GM19239 (cell line): ENCODE data around the gene MATN4.

Experiments used
- DNase-seq: peaks from one replicate; pipeline ENCODE4 v3.0.0; 2011; ENCODE audit warnings: low spot score; ENCODE audit not compliant: insufficient read length
- FAIRE-seq: peaks from 2 replicates; lab custom pipeline; 2011; peaks lifted over from hg19 to GRCh38; lab: Jason Lieb, UNC

MATN4 gene

DNA sequence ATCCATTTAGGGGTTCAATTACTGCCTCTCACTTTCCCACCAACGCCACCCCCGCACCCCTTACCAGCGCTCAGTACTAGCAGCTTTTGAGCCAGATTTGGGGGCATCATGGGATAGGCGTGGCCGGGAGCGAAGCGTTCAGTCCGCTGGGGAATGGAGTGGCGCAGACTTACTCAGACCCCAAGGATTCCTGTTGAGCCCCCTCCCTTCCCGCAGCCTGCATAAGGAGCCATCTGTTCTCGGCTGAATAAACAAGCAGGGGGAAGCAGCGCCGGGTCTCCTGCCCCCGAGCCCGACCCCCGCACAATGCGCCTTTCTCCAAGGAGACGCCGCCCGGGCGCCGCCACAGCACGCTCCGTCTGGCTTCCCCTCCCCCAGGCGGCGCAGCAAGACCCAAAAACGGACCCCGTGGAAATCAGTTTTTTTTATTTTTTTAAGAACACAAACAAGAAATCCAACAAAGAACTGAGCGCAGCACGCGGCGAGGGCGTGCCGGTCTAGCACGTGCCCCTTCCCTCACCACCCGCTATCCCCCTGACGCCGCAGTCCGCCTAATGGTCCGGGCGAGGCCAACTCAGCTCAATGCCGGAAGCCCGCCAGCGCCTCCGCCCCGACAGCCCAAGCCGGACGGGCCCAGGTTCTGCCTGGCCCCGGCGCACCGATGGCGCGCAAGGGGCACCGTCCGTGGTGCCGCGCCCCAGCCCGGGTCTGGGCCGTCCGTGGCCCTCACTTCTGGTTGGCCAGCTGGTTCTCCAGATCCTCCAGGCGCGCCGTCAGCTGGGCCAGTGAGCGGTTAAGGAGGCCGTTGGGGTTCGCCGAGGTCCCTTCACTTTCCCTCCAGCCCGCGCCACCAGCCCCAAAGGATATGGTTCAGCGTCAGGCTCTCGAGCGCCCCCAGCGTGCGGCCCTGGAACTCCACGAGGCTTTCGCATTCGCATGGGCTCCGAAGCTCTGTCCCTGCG is 14.8 kb downstream of the MATN4 start:
- DNase-seq (peak; percentile 86), FAIRE-seq (no peak)

DNA sequence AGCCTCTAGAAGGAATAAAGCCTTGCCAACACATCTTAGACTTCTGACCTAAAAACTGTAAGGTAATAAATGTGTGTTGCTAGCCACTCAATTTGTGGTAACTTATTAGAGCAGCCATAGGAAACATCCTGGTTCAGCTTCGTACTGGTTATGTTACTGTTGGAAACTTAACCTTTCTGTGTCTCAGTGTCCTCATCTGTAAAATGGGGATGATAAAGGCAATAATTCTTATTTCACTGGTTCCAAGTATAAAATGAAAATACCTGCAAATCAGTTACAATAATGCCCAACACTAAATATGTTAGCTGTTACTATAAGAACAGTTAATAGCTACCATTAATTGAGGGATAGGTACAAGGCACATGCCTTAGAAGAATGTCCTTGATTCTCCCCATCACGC is 15.8 kb downstream of the MATN4 start:
- DNase-seq (no peak), FAIRE-seq (no peak)

DNA sequence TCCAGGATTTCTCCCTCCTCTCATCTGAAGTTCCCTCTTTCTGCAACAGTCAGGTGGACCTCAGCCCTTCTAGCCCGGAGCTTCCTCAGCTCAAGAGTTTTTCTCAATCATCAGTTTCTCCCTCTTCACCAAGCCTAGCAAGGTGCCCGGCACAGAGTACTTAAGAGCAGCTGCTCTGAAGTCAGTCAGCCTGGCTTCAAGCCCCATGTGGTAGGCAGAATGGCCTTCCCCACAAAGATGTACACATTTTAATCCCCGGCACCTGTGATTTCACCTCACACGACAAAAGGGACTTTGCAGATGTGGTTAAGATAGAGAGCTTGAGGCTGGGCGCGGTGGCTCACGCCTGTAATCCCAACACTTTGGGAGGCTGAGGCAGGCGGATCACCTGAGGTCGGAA is 16.6 kb downstream of the MATN4 start:
- no peak for DNase-seq
- no peak for FAIRE-seq

DNA sequence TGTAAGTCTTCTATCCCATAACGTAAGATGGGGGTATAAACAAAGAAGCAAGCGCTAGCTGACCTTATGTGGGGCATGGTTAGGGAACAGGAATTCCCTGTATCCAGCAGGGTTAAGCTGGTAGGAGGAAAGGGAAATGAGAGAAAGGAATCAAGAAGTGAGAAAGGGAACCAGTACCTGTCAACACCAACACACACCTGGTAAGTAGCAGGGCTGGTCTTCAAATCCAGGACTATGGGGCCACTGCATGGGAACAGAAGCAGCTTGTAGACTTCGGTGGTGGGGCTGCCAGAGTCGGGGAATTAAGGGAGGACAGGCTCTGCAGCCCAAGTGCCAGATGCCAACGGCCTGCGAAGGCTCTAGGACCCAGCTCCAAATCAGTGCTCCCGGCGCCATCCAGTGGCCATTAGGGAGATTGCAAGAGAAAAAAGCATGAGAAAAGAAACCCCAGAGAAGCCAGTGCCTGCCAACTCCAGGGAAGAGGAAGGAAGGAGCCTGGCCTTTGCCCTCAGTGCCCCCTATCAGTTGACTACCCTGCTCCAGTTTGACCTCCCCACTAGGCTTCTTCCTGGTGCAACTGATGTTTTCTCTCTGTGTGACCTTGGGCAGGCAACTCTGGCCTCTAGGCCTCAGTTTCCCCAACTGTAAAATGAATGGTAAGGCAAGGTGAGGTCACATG is 17.3 kb downstream of the MATN4 start:
- DNase-seq = peak; percentile 77
- peak; percentile 74 for FAIRE-seq

DNA sequence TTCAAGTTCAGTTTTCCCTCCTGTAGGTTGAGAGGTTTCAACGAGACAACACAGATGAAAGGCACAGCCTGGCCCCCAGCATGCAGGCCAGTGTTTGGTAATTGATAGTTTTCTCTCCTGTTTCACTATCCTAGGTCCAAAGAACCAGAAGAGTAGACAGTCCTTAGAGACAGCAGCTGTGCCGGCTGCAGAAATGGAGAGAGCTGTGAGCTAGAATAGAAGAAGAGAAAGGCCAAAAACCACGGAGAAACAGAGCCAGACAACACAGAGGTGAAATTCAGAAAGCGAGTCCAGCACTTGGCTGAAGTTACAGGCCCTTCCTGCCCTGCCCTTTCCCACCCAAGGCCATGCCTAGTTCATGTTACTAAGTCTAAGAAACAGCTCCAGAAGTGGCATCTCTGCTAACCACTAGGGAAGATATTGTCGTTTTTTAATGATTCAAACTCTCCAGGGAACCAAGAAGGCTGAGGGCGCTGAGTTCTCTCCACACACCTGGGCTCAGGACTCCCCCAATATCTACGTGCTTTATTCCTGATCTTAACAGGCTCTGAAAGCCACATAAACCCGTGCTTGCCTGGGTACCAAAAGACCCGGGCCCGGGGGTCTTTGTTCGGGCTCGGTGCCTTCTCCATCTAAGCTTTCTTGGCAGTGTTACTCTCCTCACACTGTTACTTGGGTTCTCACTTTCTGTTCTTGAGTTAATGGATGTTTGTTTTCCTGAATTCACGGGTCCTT is 18.0 kb downstream of the MATN4 start:
- DNase-seq = no peak
- no peak for FAIRE-seq

DNA sequence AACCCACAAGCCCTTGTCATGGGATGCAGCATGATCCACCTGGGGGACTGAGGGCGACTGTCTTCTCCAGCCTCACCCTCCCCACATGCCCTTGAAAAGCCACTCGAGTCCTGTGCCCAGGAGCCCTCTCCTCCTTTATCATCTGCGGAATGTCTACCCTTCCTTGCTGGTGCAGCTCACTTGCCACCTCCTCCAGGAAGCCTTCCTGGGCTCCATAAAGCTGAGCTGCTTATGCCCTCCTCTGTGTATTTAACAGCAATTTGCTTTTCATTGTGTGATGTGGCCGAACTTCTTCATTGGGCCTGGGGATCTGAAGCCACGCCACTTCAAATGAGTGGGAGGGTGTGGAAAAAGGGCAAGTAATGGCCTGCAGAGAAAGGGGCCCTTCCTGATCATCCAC is 19.2 kb downstream of the MATN4 start:
- FAIRE-seq (no peak), DNase-seq (no peak)

DNA sequence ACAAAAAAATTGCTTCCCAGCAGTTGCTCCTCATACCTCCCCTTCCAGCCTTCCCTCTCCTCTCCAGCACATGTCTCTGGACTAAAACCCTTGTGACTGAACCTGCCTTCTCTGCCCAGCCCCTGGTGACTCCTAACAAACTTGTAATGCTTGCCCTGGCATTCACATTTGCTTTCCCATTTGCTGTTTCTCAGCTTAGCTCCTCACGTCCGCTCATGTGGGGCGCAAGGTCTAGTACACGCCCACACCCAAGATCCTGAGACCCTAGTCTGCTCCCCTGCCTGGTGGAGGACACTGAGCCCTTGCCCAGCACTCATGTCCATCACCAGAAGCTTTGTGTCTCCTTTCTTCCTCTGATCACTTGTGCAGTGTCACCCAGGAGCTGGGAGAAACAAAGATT is 19.7 kb downstream of the MATN4 start:
- no peak for FAIRE-seq
- DNase-seq = no peak

DNA sequence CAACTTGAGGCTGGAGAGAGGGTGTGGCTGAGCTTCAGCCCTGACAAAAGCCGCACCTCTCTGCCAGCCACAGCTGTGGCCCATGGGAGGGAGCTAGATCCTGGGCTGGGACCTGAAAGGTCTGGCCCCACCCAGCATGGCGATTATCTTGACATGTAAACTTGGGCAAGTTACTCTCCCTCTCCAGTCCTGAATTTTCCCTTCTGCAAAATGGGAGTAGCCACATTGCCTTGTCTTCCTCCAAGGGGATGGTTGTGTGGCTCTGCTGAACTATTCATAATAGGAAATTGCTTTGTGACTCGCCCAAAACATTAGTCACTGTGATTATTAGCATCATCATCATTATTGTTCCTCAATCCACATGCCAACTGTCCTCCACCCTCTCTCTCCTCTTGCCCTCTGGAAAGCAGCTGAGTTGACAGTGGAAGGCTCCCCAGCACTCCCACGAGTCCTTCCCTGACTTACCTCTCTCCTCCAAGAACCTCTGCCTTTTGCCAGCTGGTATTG is 24.5 kb downstream of the MATN4 start:
- no peak for FAIRE-seq
- no peak for DNase-seq

DNA sequence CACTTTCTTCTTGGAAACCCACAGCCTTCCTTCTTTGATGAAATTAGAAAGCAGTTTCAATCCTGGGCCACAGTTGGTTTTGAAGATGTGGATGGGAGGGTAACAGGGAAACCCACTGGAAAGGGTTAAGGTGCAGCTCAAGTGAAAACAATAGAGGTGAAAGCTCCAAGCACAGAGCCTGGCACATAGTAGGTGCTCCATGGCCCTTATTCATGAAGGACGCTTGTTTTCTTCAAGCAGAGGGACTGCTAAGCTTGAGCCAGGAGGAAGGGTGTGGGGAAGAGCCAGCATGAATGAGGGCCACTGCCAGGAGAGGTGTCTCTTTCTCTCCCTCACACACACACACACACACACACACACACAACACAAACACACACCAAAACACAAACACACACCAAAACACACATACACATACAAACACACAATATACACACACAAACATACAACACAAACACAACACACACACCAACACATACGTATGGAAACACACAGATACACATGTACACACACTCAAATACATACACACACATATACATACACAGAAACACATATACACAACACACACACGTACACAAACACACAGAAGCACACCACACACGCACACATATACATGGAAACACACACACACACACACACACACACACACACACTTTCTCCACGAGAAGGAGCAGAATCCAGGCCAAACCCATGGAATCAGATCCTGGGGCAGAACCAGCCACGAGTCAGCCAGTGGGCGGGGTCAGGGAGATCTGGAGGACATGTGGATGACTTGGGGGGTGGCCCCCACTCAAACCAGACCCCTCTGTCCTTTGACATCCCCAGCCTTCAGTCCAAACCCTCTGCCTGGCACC is 25.2 kb downstream of the MATN4 start:
- no peak for FAIRE-seq
- DNase-seq = no peak

DNA sequence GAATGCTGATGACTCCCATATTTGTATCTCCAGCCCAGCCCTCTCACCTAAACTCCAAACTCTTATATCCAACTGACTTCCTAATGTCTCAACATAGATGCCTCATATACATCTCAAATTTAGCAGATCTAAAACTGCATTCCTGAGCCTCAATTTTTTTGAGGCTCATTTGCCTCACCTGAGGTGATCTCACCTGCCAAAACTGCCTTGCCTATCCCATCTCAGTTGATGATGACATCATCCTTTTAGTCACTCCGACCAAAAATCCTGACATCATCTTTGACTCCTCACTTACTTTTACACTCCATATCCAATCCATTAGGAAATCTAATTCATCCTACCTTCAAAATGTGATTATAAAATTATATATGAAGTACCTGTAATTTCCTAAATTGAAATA is 28.1 kb downstream of the MATN4 start:
- FAIRE-seq = no peak
- no peak for DNase-seq

DNA sequence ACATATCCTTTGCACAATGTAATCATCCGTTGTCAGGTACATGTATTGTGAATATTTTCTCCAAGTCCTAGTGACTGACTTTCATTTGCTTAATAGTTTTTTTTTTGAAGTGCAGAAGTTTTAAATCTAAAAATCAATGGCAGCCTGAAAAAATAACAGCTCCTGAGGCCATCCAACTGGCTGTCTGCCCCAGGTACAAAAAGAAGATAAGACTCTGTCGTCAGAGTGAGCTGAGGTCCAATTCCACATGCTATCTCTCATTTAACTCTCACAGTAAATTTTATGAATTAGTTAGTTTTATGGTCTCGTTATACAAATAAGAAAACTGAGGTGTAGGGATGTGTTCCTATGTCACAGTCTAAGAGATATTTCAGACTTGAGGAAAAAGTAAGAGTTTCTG is 32.8 kb downstream of the MATN4 start:
- no peak for DNase-seq
- no peak for FAIRE-seq

DNA sequence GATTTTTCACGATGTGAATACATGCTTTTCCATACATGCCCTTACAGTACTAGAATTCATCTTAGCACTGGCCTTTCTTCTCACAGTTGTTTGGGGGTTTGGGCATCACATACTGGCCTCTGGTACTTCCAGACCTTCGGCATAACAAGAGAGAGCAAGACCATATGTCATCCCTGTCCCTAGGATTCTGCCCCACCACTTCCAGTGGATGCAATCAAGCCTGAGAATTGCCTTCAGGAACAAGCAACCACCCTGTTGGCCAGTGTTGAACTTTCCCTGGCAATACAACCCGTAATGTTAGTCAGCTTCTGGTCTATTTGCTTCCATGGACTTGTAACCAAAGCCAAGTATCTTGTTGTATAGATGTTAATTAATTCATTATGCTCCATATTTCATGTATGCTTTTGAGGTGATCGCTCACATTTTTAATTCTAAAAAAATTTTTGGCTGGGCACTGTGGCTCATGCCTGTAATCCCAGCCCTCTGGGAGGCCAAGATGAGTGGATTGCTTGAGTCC is 38.3 kb downstream of the MATN4 start:
- DNase-seq = no peak
- no peak for FAIRE-seq

DNA sequence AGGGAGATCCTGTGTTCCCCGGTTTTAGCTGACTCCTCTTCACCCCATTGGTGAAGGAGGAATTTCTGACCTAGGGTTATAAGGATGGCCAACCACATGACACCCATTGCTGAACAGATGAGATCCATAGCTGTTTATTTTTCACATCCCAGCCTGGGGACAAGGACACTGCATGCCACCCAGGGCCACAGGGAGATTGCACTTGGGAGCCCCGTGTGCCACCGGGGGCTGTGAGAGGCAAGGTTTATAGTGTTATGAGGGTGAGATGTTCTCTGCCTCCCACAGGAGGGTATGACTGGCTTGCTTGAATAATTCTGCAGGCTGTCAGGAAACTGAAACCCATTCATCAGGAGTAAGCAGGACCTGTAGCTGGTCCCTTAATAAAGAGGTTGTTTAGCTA is 39.0 kb downstream of the MATN4 start:
- DNase-seq = no peak
- no peak for FAIRE-seq

DNA sequence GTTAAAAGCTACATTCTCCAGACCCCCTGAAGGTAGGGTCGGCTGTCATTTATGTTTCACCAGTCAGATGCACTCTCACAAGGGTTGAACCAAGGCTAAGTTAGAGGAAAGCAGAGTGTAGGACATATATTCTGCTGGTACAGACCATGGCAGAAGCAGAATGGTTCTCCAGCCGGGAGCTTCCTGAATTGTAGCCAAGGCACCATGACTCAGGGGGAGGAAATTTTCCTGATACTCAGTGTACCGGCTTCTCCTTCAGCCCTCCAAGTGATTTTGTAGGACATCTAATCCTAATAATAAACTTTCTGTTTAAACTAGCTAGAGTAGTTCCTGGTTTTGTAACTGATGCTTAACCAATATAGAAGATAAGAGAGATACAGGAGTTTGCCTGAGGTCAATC is 39.6 kb downstream of the MATN4 start:
- no peak for FAIRE-seq
- DNase-seq = no peak

DNA sequence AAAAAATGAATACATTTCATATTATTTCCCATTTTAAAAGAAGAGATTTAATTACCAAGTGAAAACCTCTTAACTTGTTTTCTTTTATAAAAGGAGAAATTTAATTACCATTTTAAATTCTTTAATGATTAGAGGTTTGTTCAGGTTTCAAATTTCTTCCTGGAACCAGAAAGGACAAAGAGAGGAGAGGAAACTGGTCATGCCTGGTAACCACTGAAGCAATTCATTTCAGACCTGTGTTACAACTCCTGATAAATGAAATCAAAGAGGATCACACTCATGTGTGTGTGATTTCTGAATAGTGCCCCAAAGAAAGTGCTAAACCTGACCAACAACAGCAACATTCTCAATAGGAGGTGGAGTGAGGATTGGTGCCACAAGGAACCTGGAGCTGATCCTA is 41.1 kb downstream of the MATN4 start:
- FAIRE-seq = no peak
- DNase-seq = no peak

DNA sequence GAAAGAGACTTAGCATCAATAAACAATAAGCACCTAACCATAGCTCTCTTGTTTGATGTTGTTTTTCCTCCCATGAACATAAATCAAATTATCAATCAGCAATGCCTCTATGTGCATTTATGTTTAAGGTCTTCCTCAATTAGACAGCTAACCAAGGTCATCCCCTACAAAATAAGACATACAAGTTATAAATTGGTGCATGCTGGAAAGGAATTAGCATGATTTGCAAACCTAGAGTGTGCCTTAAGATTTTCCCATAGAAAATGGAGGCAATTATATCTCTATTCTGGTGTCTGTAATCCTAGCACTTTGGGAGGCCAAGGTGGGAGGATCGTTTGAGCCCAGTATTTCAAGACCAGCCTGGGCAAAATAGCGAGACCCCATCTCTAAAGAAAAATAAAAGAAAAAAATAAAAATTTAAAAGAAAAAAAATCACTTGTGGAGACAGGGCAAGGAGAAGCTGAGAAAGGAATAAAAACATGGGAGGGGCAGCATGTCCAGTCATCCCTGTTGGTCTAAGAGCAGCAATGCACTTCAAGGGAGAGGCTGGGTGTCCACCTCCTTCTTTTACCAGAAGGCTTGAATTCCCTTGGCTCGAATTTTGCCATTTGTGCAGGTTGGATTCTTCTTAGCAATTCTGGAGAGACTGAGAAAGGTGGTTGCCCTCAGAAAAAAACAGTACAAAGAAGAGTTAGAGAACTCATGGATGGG is 44.4 kb downstream of the MATN4 start:
- FAIRE-seq = no peak

DNA sequence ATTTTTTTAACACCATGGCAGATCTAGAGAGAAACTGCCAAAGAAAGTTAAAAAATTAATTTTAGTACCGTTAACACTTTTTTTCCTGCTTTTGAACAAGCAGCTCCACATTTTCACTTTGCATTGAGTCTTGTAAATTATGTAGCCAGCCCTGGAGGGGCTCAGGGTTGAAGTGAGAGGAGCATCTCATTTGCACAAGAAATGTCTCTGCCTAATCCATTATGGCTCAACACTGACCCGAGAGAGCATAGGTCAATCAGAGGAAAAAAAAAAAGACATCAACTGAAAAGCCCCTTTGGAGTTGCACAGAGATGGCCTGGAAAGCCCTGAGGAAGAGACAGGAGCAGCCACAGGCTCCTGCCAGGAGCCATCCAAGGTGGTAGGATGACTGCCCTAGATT is 49.4 kb downstream of the MATN4 start:
- DNase-seq (no peak), FAIRE-seq (no peak)

More for the DNA sequence above, 44.4 kb downstream of the MATN4 start:
- no peak for DNase-seq

DNA sequence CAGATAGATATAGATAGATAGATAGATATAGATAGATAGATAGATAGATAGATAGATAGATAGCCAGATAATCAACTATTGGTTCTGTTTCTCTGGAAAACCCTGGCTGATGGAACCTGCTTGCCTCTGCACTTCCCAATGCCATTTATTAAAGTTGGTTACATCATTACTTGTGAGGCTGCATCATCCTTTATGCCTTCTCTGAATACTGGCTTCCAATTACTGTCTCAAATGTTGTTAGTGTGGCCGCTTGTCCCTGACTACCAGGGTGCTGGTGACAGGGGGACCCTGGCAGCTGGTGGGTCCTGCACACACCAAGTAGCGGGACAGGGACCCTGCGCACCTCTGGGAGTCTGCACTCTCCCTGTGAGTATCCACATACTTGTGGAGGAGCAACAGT is 49.8 kb downstream of the MATN4 start:
- FAIRE-seq (no peak), DNase-seq (no peak)

DNA sequence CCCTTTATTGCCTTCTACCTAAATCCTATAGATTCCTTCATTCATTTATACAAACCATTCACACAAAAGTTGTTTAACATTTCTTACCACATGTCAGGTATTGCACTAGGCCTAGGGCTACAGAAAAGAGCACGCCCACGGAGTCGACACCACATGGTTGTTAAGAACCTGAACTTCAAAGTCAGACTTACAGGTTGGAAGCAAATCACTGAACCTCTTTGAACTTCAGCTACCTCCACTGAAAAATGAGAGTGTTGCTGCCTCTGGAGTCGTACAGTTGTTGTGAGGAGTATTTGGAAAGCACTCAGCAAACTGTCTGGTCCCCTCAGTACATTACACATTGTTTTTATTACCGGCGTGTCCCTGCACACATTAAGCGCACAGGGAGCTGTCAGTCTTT is 50.4 kb downstream of the MATN4 start:
- FAIRE-seq = no peak

More for the DNA sequence above, 50.4 kb downstream of the MATN4 start:
- DNase-seq = no peak
